Mesothelial cell of epicardium (in vitro differentiated cells): Measurements from ENCODE around the gene CYP2S1. TPM values are rescaled to one million over a fixed set of nuclear protein-coding genes. Genes with fewer than 3 reads are reported as not detected.

ENCODE experiments used
- DNase-seq, 2 experiments: peaks; one replicate each; pipeline ENCODE4 v3.0.0; 2021; ENCODE audit warnings: low spot score in 2 of 2; ENCODE audit not compliant: unreplicated experiment in 2 of 2
- H3K27ac Mint-ChIP-seq: 2 replicates; pipeline ENCODE4 v1.8.0; 2021; ENCODE audit warnings: mixed read lengths
- H3K27me3 Mint-ChIP-seq: 2 replicates; pipeline ENCODE4 v1.8.0; 2021; ENCODE audit warnings: low read depth, mixed read lengths
- H3K36me3 Mint-ChIP-seq: 2 replicates; pipeline ENCODE4 v1.8.0; 2021; ENCODE audit warnings: mixed read lengths
- H3K4me1 Mint-ChIP-seq: 2 replicates; pipeline ENCODE4 v1.8.0; 2021; ENCODE audit warnings: mixed read lengths
- H3K4me3 Mint-ChIP-seq: 2 replicates; pipeline ENCODE4 v1.8.0; 2021; ENCODE audit warnings: mild to moderate bottlenecking, moderate library complexity, mixed read lengths
- H3K9me3 Mint-ChIP-seq: 2 replicates; pipeline ENCODE4 v1.8.0; 2021; ENCODE audit warnings: mixed read lengths
- total RNA-seq: library from RNA; stranded (reverse); gene quantifications from 3 replicates; pipeline ENCODE4 v1.2.1, GENCODE V29; 2021
- TF ChIP-seq, protein P1 (sequence below): fragments of 200-600 bp; sonication (generic); IDR thresholded peaks from one replicate; pipeline ENCODE4 v1.5.0; 2021; ENCODE audit warnings: antibody characterized with exemption; ENCODE audit not compliant: unreplicated experiment

CYP2S1 gene
- total RNA-seq, 1 donor from 2014 or later: 15.5 TPM

DNA sequence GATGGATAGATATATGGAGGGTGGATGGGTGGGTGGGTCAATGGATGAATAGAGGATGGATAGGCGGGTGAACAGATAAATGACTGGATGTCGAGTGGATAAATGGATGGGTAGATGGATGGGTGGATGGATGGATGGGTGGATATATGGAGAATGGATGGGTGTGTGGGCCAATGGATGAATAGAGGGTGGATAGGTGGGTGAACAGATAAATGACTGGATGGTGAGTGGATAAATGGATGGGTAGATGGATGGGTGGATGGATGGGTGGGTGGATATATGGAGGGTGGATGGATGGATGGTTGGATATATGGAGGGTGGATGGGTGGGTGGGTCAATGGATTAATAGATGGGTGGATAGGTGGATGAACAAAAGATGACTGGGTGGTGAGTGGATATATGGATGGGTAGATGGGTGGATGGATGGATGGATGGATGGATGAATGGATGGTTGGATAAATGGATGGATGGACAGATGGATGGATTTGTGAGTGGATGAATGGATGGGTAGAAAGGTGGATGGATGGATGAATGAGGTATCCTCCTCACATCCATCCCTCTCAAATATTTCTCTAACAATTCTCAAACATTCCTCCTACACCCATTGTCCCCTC is 47.0 kb downstream of the CYP2S1 start:
- H3K4me3 Mint-ChIP-seq: no peak overlapping the region
- DNase-seq: no peak
- no peaks in the 10 kb centered on the region for H3K27me3 Mint-ChIP-seq
- TF ChIP-seq, protein P1, sequence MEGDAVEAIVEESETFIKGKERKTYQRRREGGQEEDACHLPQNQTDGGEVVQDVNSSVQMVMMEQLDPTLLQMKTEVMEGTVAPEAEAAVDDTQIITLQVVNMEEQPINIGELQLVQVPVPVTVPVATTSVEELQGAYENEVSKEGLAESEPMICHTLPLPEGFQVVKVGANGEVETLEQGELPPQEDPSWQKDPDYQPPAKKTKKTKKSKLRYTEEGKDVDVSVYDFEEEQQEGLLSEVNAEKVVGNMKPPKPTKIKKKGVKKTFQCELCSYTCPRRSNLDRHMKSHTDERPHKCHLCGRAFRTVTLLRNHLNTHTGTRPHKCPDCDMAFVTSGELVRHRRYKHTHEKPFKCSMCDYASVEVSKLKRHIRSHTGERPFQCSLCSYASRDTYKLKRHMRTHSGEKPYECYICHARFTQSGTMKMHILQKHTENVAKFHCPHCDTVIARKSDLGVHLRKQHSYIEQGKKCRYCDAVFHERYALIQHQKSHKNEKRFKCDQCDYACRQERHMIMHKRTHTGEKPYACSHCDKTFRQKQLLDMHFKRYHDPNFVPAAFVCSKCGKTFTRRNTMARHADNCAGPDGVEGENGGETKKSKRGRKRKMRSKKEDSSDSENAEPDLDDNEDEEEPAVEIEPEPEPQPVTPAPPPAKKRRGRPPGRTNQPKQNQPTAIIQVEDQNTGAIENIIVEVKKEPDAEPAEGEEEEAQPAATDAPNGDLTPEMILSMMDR: no peak
- H3K27ac Mint-ChIP-seq: no peak overlapping the region
- H3K4me1 Mint-ChIP-seq: no peaks in the 10 kb centered on the region
- no peaks in the 10 kb centered on the region for H3K9me3 Mint-ChIP-seq
- H3K36me3 Mint-ChIP-seq: peaks cover 32% of the 10 kb centered on the region

DNA sequence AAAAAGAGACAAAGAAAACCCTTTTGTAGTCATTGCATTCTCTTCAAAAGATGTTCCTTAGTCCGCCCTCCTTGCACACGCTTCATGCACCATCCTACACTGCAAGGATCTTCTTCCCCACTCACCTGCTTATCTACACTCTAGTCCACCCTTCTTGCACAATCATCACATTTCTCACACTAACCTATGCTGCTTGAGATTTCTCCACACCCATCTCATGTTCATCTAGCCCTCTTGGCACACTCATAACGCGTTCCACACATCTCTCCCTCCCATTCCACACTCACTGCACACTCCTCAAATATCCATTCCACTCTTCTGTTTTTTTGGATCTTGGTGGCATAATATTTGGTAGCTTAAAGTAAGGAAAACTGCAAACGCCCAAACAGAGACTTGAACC is 48.8 kb downstream of the CYP2S1 start:
- H3K27ac Mint-ChIP-seq: no peak overlapping the region
- no peaks in the 10 kb centered on the region for H3K4me1 Mint-ChIP-seq
- H3K27me3 Mint-ChIP-seq: no peaks in the 10 kb centered on the region
- TF ChIP-seq, protein P1: no peak
- no peak overlapping the region for H3K4me3 Mint-ChIP-seq
- DNase-seq: no peak
- H3K36me3 Mint-ChIP-seq: peaks cover 38% of the 10 kb centered on the region
- H3K9me3 Mint-ChIP-seq: no peaks in the 10 kb centered on the region

GRCh38 chr19:41244117-41244516 is 51.1 kb downstream of the CYP2S1 start:
- Mint-ChIP-seq H3K27ac (no peak overlapping the region), H3K27me3 (no peaks in the 10 kb centered on the region), H3K4me1 (no peaks in the 10 kb centered on the region), H3K9me3 (no peaks in the 10 kb centered on the region), H3K36me3 (peaks cover 38% of the 10 kb centered on the region), H3K4me3 (no peak overlapping the region)
- DNase-seq: no peak
- TF ChIP-seq, protein P1: no peak

- H3K27ac Mint-ChIP-seq: no peak overlapping the region
- H3K36me3 Mint-ChIP-seq: peaks cover 37% of the 10 kb centered on the region
- no peak for DNase-seq
- H3K27me3 Mint-ChIP-seq: no peaks in the 10 kb centered on the region
- TF ChIP-seq, protein P1: no peak
- H3K9me3 Mint-ChIP-seq: no peaks in the 10 kb centered on the region
- no peaks in the 10 kb centered on the region for H3K4me1 Mint-ChIP-seq
- H3K4me3 Mint-ChIP-seq: no peak overlapping the region
Observed at GRCh38 chr19:41245843-41246242, 52.8 kb downstream of the CYP2S1 start.

DNA sequence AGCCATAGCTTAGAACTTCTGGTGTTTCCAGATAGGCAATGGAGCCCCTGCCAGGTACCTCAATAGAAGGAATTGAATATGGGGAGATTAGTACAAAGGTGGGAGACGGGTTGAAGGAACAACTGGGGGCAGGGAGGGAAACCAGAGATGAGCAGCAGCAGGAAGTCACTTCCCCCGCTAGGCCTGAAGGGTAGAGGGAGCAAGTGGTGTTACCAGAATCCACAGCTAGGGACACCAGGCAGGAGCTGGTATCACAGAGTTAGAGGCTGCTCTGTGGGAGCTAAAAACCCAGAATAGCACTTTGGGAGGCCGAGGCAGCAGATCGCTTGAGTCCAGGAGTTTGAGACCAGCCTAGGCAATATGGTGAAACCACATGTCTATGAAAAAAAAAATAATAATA is 55.9 kb downstream of the CYP2S1 start:
- DNase-seq: no peak
- Mint-ChIP-seq H3K4me3 (no peak overlapping the region), H3K27me3 (no peaks in the 10 kb centered on the region), H3K27ac (no peak overlapping the region), H3K9me3 (no peaks in the 10 kb centered on the region), H3K36me3 (peaks cover 52% of the 10 kb centered on the region), H3K4me1 (no peaks in the 10 kb centered on the region)
- TF ChIP-seq, protein P1: no peak
